Retinal pigment epithelial cell (primary cell): ENCODE data around the gene PBX4.
A peak's percentile ranks its signal among the peaks of the same experiment; 100 is the strongest.

Source experiments
- DNase-seq: peaks from one replicate; pipeline ENCODE4 v3.0.0-alpha.2; 2010; ENCODE audit warnings: low read depth
- H3K4me3 ChIP-seq: 2 replicates; pipeline ENCODE4 v1.5.1; 2011; ENCODE audit warnings: mild to moderate bottlenecking, low read length, control low read depth, moderate library complexity
- TF ChIP-seq, protein P1 (sequence below): conservative IDR thresholded peaks from 2 replicates; pipeline ENCODE4 v1.5.1; 2011; ENCODE audit warnings: low read depth, low read length, control low read depth, inconsistent platforms

PBX4 gene

DNA sequence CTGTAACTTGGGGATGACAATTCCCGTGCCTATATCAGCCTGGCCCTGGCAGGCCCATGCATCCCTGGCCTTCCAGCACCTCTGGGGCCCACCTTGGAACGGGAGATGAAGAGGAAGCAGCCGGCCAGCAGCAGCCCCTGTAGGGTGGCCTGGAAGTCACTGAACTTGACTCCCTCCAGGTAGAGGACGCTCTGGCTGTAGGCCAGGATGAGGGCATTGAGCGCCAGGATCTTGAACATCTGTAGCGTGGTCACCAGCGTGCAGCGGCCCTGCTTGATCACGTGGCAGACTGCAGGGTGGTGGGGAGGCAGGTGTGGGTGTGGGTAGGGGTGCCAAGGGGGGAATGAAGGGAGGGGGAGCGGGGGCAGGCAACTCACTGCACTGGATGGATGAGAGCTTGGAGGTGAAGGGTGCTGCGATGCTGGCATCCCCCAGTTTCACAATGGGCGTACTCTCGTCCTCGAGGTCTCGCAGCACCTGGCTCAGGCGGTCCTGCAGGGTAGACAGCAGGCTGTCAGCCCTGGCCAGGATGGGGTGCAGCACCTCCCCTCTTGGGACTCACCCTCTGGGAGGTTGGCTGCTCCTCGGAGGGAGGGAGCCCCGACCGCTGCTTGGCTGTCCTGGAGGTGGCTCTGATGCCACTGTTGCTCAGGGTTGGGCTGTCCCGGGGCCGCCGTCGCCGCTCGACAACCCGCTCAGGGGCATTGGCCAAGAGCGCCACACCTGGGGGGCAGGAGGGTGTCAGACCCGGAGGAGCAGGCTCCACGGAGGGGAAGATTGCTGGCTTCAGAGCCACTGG is 28.7 kb upstream of the PBX4 start:
- TF ChIP-seq, protein P1, sequence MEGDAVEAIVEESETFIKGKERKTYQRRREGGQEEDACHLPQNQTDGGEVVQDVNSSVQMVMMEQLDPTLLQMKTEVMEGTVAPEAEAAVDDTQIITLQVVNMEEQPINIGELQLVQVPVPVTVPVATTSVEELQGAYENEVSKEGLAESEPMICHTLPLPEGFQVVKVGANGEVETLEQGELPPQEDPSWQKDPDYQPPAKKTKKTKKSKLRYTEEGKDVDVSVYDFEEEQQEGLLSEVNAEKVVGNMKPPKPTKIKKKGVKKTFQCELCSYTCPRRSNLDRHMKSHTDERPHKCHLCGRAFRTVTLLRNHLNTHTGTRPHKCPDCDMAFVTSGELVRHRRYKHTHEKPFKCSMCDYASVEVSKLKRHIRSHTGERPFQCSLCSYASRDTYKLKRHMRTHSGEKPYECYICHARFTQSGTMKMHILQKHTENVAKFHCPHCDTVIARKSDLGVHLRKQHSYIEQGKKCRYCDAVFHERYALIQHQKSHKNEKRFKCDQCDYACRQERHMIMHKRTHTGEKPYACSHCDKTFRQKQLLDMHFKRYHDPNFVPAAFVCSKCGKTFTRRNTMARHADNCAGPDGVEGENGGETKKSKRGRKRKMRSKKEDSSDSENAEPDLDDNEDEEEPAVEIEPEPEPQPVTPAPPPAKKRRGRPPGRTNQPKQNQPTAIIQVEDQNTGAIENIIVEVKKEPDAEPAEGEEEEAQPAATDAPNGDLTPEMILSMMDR = no peak
- no peak overlapping the region for H3K4me3 ChIP-seq
- no peak for DNase-seq

DNA sequence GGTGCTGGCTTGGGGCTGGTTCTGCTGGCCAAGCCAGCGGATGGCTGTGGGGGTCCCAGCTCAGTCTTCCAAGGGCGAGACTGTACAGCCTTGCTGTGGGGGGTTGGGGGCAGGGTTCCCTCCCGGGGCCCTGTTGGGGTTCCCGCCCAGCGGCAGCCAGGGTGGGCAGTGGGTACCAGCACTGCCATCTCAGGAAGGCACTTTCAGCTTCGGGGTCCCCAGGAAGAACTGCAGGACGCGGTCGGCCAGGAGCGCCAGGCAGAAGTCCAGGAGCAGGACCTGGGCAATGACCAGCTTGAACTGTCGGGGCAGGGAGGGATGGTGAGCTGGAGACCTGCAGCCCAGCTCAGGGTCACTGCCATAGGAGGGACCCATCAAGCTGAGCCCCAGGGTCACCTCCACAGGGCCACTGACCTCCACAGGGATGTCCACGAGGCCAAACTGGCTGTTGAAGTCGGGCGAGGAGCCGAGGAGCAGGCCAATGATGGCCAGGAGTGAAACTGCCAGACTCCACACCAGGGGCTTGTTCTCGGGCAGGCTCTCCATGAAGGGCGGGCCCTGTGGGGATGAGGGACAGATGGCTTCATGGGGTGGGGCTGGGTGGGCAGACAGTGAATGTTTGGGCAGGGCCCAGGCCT is 26.9 kb upstream of the PBX4 start:
- no peak for DNase-seq
- no peak overlapping the region for H3K4me3 ChIP-seq
- TF ChIP-seq, protein P1 = no peak

DNA sequence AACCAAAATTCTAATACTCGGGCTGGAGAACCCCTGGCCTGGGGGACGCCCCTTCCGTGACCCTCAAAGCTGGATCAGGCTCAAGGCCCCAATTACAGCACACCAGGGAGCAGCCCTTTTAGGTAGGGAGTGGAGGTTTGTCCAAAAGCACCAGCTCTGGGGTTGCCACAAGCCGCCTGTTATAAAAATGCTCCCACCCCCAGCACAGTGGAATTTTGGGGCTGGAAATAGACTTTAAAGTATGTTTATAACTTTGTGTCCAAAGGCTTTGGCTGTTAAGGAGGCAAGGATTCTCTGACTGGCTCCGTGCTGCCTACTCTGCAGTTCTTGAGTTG is 25.5 kb upstream of the PBX4 start:
- TF ChIP-seq, protein P1 = no peak
- no peak for DNase-seq
- no peak overlapping the region for H3K4me3 ChIP-seq

DNA sequence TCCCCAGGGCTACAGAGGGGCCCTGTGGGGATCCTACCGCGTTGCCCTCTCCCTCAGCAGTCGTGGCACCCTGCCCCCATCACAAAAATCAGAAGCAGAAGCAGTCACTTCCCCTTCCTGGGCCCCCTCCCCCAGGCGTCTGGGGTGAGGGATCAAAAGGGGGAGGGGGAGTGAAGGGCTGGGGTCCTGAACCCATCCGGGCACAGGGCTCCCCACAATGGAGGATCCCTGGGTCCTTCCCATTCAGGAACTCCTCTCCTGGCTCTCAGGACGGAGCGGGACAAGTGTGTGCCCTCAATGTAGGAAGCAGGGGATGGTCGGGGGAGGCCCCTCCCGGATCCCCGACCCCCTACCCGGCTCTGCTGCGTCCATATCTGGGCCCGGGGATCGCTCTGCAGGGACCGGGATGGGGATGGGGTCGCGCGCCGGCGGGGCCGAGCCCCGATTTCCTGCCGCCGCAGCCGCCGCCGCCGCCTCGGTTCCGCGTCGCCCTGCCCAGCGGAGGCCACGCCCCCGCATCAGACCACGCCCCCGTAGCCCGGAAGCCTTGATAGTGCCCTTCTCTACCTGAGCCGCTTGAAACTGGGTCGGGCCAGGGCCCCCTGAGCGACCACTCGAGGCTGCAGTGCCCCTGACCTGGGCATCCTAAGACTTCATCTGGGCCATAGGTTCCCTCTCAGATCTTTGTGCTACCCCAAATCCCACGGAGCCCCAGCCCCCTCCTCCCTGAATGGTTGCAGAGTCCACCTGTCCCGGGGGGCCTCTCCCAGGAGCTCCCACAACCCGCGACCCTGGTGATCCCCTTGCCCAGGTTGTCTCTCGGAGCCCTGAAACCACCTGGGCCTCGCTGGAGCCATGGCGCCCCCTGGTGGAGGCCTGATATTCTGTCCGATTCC is 24.9 kb upstream of the PBX4 start, which contains the start of gene GMIP:
Gene GMIP (minus strand): TSS at position 500 of the 896 bp plus-strand sequence. CDS start 128 bp downstream, at position 372.
- no peak for DNase-seq
- peak within 1 kb of the TSS; percentile 81 for H3K4me3 ChIP-seq
- TF ChIP-seq, protein P1 = peak; percentile 80

DNA sequence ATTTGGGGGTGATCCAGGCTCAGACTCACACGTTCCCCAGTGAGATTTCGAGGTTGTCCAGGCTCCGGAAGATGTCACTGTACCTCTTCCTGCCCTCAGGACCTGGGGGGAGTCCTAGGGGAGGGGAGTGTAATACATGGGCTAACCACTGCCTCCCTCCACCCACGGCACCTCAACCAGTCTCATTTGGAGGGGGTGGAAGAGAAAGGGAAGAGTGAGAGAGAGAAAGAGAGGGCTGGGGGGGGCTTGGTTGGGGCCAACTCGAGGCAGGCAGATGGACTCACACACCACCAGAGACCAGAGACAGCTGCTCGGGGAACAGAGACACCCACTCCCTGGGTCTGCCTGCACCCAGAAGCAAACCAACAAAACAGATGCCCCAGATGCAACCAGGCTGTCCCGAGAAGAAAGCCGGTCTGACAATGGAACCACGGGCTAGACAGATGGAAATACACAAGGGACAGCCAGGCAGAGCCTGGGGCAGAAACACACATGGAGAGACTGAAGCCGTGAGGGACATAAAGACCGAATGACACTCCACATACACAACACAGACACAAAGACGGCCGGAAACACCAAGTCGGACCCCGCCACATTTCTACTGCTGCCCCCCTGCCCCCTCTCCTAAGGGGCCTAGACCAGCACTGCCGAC is 24.1 kb upstream of the PBX4 start:
- peak overlapping the region; percentile 81 for H3K4me3 ChIP-seq
- DNase-seq = no peak
- TF ChIP-seq, protein P1 = no peak

DNA sequence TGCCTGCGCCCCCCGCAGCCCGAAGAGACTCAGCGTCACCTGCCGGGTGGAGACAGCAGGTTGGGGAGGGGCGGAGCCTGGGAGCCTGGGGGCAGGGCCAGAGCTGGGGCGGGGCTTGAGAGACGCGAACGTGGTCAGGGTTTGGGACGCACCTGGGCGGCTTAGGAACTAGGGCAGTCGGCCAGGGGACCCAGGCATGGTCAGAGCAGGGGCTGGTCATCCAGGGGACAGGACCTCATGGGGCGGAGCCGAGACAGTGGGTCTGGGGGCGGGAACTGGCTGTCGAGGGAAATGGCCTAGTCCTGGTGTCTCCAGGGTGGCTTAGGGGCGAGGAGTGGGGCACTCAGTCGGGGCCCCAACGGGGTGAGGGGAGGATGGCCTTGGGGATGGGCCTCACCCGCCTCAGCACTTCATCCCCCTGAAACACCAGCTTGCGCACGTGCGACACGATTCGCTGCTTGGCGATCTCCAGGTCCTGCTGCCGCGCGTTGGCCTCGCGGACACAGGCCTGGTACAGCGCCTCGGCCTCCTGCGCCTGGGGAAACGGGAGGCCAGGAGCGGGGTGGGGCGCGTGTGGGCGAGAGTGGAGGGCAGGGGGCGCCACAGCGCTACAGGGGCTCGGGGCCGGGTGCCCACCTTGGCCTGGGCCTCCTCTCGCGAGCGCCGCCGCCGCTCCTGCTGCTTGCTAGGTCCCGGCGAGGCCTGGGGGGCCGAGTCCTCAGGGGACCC is 19.2 kb upstream of the PBX4 start:
- H3K4me3 ChIP-seq = no peak overlapping the region
- TF ChIP-seq, protein P1 = no peak
- no peak for DNase-seq
